HG03442 (cell line): ENCODE results near the gene ADRA2B.
"Not testable (repeated sequence)": the region's sequence is repeated elsewhere in the genome, so short reads cannot be mapped to it uniquely, and the experiment has no call there.

Source experiments
- ATAC-seq: cut with Tn5 transposase; IDR thresholded peaks from one replicate; pipeline ENCODE4 v1.9.1; 2021; ENCODE audit warnings: mild to moderate bottlenecking, moderate library complexity; ENCODE audit not compliant: unreplicated experiment

The ADRA2B gene

DNA sequence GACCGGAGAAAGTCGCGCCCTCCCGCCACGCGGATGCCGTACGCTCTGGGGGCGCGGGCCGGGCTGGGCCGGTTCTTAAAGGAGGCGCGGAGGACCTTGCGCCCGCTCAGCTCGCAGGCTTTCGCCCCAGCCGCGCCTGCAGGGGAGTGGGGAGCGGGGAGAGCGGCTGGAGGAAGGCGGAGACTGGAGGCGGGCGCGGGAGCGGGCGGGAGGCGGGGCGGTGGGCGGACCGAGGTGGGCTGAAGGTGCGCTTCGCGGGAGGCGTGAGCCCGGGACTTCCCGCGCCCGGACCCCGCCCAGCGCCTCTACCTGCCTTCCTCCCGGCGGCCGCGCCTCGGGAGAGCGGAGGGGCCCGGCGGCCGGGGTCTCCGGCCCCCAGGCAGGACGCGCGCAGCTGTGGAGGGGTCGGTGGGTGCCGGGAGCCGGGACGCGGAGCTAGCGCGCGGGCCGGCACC lies at the start of gene ADRA2B:
Gene ADRA2B, minus strand, starts transcription at position 148 of the 455 bp plus-strand sequence. CDS start 422 bp downstream, outside the sequence.
- ATAC-seq, result peak; percentile 43

GRCh38 chr2:96164459-96165184 lies 48.3 kb upstream of the ADRA2B start:
- peak; percentile 67 for ATAC-seq

DNA sequence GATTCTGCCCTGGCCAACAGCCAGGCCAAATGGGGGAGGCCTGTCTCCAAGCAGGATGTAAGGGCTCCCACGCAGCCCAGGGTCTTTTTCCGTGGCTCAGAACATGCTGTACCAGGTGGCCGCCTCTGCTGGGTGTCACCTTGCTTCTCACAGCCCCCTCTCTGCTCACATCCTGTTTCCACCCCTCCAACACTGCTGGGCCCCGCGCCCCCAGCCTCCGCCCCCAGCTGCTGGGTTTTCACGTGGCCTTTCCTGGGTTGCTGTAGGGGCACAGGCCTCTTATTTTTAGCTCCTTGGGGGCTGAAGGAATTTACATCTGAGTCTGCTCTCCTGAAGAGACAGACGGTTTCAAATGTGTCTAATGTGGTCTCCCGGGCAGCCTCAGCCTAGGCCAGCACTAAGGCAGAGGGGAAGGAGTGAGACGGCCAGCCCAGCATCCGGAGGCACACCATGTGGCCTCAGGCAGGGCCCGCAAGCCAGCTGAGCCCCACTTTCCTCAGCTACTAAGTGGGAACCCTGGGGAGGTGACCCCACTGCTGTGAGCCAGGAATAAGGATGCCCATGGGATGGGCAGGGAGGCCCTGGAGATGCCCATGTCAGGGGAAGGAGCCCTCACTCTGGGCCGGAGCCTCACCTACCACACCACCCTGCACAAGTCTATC lies 47.5 kb upstream of the ADRA2B start:
- ATAC-seq, result peak; percentile 48

- ATAC-seq, result no peak
Measured at GRCh38 chr2:96163415-96163767, 47.0 kb upstream of the ADRA2B start.

GRCh38 chr2:96161898-96162297 lies 45.5 kb upstream of the ADRA2B start:
- ATAC-seq, result no peak

DNA sequence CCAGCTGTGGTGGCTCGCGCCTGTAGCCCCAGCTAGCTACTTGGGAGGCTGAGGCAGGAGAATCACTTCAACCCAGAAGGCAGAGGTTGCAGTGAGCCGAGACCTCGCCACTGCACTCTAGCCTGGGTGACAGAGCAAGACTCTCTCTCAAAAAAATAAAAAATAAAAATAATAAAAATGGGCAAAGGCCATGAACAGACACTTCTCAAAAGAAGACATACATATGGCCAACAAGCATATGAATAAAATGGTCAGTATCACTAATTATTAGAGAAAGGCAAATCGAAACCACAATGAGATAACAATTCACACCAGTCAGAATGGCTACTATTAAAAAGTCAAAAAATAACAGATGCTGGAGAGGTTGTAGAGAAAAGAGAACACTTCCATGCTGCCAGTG lies 44.0 kb upstream of the ADRA2B start:
- ATAC-seq, result not testable (repeated sequence)

- ATAC-seq, result no peak
Measured at GRCh38 chr2:96159084-96159830, 42.9 kb upstream of the ADRA2B start.

DNA sequence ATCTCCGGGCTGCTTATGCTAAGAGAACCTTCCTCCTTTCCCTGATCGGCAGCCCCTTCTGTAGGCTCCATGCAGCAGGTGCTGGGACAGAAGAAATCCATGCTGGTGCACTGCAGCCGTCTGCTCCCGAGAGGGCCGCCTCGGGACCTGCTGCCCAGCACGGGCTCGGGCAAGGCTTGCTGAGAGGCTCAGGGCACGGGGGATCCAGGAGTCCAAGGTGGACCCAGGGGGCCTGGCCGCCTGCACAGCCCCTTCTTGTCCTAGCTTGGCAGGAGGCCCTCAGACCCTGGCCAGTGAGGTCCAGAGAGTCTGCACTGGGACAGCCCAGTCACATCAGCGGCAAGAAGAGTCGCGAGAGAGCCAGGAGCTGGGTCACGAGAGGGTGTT lies 42.2 kb upstream of the ADRA2B start:
- no peak for ATAC-seq

- ATAC-seq, result peak; percentile 66
Measured at GRCh38 chr2:96157649-96158553, 41.5 kb upstream of the ADRA2B start.

GRCh38 chr2:96156926-96157648 lies 40.7 kb upstream of the ADRA2B start:
- peak; percentile 36 for ATAC-seq

DNA sequence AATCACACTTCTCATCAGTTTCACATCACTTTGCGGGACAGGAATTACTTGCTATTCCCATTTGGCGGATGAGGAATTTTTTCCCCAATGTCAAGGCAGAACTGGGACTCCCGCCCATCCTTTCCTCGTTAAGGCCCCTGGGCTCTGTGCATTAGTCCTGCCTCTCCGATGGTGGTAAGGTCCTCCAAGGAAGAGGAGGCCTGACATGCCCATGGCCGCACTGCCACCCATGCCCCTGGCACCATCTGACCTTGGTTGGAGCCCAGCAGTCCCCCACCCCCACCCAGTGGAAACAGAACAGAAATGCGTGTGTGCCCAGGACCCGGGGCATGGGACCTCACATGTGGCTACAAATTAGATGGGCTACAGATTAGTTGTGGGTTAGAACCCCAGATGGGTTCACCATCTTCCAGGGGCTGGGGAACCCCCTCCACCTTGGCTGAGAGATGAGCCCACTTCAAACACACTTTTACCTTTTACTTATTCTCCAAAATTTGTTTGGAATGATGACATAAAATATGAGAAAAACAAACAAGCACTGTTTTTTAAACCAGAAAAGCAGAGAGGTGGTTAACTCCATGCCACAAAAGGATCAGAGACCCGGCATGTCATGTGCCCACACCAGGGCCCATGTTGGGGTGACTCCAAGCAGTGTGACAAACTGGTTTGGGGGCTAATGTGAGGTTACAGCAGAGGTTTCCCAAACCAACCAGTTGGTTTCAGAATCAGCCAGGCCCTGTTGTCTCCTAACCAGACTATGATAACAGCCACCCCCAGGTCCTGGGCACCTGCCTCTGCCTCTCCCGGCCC lies 39.8 kb upstream of the ADRA2B start:
- ATAC-seq, result no peak

GRCh38 chr2:96154506-96155380 lies 38.4 kb upstream of the ADRA2B start:
- no peak for ATAC-seq

- ATAC-seq, result no peak
Measured at GRCh38 chr2:96153991-96154431, 37.6 kb upstream of the ADRA2B start.

- no peak for ATAC-seq
Measured at GRCh38 chr2:96153291-96153713, 36.9 kb upstream of the ADRA2B start.

DNA sequence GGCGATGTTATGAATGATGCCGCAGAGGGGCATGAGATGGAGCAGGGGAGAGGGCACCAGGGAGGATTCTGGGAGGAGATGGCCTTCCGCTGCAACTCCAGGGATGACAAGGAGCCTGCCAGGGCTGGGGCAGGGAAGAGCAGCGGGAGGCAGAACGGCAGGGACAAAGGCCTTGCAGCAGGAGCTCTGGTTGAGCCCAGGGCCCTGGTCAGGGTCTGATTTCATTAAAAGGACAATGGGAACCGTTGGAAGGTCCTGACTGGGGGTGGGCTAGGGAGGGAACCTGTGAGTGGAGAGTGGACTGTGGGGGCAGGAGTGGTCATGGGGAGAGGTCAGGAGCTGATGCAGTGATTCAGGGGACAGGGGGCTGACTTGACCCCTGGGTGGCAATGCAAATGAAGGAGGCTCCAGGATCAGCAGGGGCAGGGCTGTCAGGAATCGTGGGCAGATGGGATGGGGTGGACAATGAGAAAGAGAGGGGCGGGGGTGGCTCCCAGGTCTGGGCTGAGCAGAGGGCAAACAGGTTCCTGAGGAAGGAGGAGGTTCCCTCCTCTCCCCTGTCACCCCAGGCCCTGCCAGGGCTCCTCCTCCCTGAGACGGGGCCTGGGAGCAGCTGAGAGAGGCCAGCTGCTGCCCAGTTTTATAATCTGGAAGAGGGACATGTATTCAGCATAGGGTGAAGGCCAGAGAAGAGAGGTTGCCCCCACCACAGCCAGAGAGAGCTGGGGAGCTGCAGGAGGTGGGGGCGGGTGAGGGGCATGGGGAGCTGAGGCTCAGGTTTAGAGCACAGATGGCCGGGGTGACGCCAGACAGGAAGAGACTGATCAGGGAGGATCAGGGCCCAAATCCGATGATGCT lies 36.2 kb upstream of the ADRA2B start:
- no peak for ATAC-seq

GRCh38 chr2:96151595-96152303 lies 35.4 kb upstream of the ADRA2B start:
- no peak for ATAC-seq
